Measurements from ENCODE around the gene SOD3.

GRCh38 chr4:24772952-24773351 lies 22.4 kb upstream of the SOD3 start:
- TF ChIP-seq CTCF (IDR thresholded peaks at IDR 0.05 in 2 of 3, conservative IDR thresholded peaks at IDR 0.05 in 1 of 3; ENCODE audit: insufficient read depth in 2 of 3, low read depth in 1 of 3, low read length in 3 of 3) = no peak
- no peak for TF ChIP-seq TEAD4 (IDR thresholded peaks at IDR 0.05; ENCODE audit: low read length)
- TF ChIP-seq TEAD4 (CRISPR knock-in tag; IDR thresholded peaks at IDR 0.05; ENCODE audit: borderline replicate concordance) = no peak
- TF ChIP-seq SP1 (CRISPR knock-in tag; IDR thresholded peaks at IDR 0.05) = no peak
- no peak for TF ChIP-seq CREB1 (IDR thresholded peaks at IDR 0.05)
- TF ChIP-seq CREB1 (CRISPR knock-in tag; IDR thresholded peaks at IDR 0.05) = no peak
- TF ChIP-seq ZBTB9 (CRISPR knock-in tag; IDR thresholded peaks at IDR 0.05) = no peak
- TF ChIP-seq CBX3 (IDR thresholded peaks at IDR 0.05; ENCODE audit: borderline replicate concordance in 1 of 2, low read length in 2 of 2) = no peak
- TF ChIP-seq CBX5 (IDR thresholded peaks at IDR 0.05; ENCODE audit: borderline replicate concordance, low read depth) = no peak
- TF ChIP-seq ZNF395 (CRISPR knock-in tag; IDR thresholded peaks at IDR 0.05) = no peak
- TF ChIP-seq YY1 (IDR thresholded peaks at IDR 0.05; ENCODE audit: borderline replicate concordance in 1 of 3, control insufficient read depth in 1 of 3, extremely low read depth in 1 of 3, insufficient read depth in 3 of 3, insufficient read length in 1 of 3, insufficient replicate concordance in 2 of 3, low read depth in 1 of 3, low read length in 2 of 3) = no peak
- TF ChIP-seq KAT7 (CRISPR knock-in tag; IDR thresholded peaks at IDR 0.05; ENCODE audit: borderline replicate concordance) = no peak
- no peak for TF ChIP-seq ATF7 (IDR thresholded peaks at IDR 0.05)
- TF ChIP-seq ZNF324 (CRISPR knock-in tag; IDR thresholded peaks at IDR 0.05) = no peak
- TF ChIP-seq IRF2 (CRISPR knock-in tag; IDR thresholded peaks at IDR 0.05) = no peak
- TF ChIP-seq TCFL5 (CRISPR knock-in tag; conservative IDR thresholded peaks at IDR 0.05) = no peak

All from K562 (cell line).